Esophagus mucosa (tissue), 1 donor: ENCODE measurements around the gene CNTN6. TPM values are rescaled to one million over a fixed set of nuclear protein-coding genes. Genes with fewer than 3 reads are reported as not detected.

Source experiments
- ATAC-seq: fragments of 200-7000 bp; cut with Tn5 transposase; one replicate; pipeline ENCODE4 v1.9.1; 2020
- total RNA-seq: library from RNA; stranded (reverse); gene quantifications from one replicate; pipeline ENCODE4 v1.2.4, GENCODE V29; 2023
- donor health status: DM: yes; HTN: yes; CAD: no.

CNTN6 gene
- total RNA-seq, 1 donor from 2014 or later = not detected

DNA sequence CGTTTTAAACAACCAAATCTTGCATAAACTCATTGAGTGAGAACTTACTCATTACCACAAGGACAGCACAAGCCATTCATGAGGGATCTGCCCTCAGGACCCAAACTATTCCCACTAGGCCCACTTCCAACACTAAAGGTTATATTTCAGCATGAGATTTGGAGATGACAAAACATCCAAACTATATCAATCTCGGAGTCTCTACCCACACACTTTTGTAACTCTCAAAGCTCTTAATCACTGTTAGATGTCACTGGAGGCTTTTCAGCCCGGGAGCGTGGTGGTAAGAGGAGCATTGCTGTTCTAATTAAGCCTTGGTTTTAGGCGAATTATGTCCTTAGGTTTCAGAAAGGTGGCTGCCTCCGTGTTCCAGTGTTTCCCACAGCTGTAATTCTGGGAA is 86.3 kb downstream of the CNTN6 start:
- ATAC-seq = no peak

DNA sequence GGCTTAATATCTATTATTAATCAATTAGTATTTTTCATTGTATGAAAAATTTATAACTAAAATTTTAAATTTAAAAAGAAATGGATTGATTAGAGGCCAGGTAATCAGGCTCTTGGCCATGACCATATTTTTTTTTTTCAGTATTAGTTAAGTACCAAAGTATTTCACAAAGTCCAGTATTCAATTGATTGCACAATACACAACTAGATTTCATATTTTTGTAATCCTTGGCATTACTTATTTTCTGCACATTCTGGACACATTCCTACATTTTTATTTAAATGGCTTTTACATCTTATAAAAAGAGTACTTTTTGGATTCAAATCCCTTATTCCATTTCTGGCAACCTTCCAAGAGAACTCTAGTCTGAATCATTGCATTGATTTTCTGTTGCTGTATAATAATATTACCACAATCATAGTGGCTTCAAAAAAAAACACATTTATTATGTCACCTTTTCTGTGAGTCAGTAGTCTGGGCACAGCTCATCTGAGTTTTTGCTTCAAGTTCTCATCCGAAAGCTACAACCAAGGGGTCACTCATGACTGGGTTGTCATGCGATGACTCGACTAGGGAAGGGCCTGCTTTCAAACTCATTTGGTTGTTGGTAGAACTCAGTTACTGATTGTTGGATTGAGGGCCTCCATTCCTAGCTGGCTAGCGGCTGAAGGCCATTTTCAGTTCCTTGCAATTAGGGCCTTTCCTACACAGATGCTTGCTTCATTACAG is 90.7 kb downstream of the CNTN6 start:
- ATAC-seq = no peak

- ATAC-seq = no peak
Measured at GRCh38 chr3:1190569-1190968, 97.7 kb downstream of the CNTN6 start.

GRCh38 chr3:1191026-1191425 is 98.2 kb downstream of the CNTN6 start:
- ATAC-seq = no peak

DNA sequence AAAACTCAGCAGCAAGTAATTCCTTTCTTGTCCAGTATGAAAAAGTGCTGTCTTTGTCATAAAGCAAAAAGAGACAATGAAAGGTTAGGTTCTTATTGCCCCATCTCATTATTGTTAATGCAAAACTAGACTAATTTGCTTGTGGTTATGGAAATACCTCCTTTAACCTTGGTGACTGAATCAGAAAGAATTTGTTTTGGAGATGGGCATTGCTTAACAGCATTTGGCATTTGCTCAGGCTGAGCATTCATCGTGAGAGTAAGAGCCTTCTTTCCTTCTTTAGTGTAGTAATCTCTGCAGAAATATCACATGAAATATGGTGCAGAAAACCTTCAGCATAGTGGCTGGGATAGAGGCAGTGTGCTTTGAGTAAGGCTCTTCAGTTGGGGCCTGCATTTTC is 103.1 kb downstream of the CNTN6 start:
- ATAC-seq = no peak

DNA sequence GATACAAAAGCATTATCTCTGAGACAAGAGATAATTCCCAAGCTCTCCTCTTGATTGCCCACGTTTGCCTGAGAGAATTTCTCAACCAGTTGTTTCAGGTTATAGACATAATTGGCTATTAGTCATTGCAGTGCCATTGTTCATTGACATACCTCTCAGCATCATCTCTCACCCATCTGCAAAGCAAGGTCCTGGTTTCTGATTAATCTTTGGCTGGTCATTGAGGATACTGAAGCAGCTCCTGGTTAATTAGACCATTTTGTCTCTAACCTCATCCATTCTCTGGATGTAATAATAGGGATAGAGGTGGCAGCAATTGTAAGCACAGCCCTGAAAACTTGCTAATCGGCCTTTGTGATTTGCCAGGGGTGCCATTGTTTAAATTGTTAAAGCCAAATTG is 104.2 kb downstream of the CNTN6 start:
- no peak for ATAC-seq

DNA sequence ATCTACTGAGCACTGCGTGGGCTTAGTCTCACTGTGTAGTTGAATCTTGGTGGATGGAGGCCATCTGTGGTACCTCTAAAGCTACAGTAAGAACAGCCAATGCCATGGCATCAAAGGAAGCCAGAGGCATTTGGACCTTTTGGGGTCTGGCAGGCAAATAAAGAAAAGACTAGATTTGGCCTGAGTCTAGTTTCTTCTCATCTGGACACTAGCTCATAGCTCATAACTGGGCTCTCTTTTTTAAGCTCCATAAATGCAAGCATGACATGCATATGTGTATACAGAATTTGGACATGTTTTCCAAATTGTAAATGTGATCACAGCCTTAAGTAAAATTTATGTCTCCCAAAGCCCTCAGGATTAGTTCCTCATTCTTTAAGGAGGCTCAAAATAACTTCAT is 107.5 kb downstream of the CNTN6 start:
- no peak for ATAC-seq

GRCh38 chr3:1207904-1208303 is 115.1 kb downstream of the CNTN6 start:
- ATAC-seq = no peak

DNA sequence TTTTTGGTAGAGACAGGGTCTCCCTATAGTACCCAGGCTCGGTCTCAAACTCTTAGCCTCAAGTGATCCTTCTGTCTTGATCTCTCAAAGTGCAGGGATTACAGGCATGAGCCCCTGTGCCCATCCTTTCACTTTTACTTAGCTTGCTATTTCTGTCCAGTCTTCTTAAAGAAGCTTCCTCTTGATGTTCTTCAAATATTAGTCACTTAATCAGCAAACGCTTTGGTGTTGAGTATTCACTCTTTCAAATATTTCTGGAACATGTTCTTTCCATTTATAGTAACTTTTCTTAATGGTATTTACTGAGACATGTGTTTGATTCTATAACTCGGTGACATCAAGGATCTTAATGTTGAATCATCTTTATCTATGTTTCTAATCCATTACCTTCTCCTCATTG is 122.1 kb downstream of the CNTN6 start:
- ATAC-seq = no peak

- no peak for ATAC-seq
Measured at GRCh38 chr3:1216856-1217255, 124.0 kb downstream of the CNTN6 start.

DNA sequence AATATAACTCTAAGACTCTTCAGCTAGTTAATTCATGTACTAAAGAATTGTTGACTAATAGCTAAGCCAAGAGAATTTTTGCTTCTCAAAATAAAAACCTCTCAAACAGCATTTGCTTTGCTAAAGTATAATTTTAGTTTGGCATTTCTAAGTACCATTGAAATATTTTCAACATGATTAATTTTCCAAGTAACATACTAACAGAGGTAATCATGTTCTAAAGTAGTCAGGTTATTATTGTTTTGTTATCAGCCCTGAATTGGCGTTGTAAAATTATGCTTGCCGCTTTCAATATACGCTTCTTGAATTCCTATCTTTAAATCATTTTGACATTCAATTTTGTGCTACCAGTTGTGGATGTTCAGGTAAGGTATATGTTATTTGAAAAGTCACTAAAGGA is 134.3 kb downstream of the CNTN6 start:
- ATAC-seq = no peak

GRCh38 chr3:1228289-1228688 is 135.5 kb downstream of the CNTN6 start:
- no peak for ATAC-seq

- ATAC-seq = no peak
Measured at GRCh38 chr3:1230920-1231319, 138.1 kb downstream of the CNTN6 start.

- ATAC-seq = no peak
Measured at GRCh38 chr3:1232276-1232675, 139.5 kb downstream of the CNTN6 start.

GRCh38 chr3:1235526-1236120 is 142.8 kb downstream of the CNTN6 start:
- ATAC-seq = no peak

DNA sequence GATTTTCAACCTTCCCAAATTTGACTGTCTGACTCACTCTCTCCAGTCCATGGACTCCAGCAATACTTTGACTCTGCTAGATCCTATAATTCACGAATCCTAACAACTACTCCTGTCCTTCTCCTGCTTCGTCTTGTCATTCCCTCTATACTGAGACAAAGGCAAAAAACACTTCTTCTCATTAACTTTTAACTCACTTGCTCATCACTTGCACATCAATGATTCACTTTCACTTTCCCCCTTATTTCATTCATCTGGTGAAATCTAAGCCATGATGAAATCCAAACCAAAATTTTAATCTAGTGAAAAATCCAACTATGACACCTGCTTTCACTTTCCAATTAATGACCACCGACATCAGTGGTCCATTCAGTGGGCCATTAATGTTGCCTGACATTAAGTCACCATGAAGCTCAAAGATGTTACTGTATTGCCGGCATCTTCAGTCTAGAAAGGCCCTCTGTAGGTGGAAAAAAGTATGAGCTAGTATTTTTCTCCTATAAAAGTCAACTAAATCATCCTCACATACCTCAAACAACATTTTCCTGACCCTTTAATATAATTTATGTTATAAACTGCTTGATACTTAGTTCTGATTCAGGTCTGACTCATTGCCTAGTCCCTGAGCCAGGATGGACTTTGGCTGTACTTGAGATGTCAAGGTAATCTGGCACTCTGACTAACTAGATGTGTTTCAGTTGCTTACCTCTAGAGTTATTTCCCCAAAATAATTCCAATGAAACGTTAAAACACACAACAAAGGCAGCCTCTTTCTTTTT is 158.6 kb downstream of the CNTN6 start:
- ATAC-seq = no peak

DNA sequence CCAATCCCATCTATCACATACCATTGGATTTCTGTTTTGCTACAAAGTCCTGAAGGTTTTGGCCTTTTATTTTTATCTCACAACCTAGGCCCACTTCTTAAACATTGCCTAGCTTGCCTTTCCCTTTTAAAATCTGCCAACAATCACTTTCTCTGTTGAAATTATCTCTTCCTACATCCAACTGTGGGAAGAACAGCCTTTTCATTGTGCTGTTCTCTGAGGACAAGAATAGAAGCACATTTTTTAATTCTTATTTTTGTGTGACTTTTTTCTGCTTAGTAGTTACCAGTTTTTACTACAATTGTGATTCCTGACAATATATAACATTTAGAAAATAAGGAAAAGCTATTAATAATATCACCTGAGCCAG is 159.2 kb downstream of the CNTN6 start:
- ATAC-seq = no peak

- no peak for ATAC-seq
Measured at GRCh38 chr3:1262246-1262645, 169.4 kb downstream of the CNTN6 start.

DNA sequence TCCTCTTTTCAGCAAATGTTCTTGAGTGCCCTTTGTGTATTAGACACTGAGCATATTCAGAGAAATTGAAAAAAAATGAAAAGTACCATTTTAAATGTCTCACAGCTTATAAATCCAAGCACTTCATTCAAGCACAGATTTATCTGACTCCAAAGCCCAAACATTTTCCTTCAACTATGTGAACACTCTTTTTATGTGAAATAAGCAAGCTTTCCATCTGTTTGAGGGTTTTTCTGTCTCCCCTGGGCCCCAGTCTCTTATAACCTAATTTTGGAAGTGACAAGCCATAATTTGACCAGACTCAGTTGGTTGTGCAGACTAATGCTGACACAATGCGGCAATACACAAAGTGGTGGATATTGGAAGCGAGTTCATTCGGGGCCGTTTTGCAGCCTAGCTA is 170.3 kb downstream of the CNTN6 start:
- no peak for ATAC-seq

- ATAC-seq = no peak
Measured at GRCh38 chr3:1269808-1270207, 177.0 kb downstream of the CNTN6 start.

DNA sequence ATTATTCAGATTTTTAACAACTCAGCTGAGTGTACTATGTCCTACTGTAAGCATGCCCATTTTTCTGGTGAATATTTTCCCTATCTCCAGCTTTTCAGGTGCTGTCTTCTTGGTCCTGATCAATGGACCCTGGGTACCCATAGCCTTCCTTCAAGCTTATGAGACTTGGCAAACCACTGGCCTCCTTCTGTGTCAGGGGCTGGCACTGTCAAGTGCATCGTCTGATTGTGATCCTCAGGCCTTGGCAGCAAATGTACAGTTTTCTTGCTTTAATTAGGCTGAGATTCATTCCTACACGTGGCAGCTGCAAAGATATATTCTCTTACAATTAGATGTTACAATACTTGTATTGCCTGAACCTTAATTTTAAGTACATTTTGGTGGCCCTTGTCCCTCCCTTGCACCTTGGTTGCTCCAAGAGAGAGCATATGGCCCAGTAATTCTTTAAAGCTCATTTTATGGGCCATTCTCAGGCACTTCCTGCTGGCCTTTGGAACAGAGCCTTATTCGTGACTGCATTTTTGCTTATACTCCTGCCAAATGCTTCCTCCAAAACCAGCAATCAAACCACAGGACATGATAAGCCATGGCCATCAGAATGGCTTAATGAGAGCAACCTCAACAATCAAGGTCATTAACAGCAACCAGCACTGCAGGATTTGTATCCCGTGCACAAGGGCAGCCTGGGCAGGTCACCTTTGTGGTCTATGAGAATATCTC is 179.9 kb downstream of the CNTN6 start:
- ATAC-seq = no peak

- ATAC-seq = no peak
Measured at GRCh38 chr3:1275495-1275894, 182.7 kb downstream of the CNTN6 start.

DNA sequence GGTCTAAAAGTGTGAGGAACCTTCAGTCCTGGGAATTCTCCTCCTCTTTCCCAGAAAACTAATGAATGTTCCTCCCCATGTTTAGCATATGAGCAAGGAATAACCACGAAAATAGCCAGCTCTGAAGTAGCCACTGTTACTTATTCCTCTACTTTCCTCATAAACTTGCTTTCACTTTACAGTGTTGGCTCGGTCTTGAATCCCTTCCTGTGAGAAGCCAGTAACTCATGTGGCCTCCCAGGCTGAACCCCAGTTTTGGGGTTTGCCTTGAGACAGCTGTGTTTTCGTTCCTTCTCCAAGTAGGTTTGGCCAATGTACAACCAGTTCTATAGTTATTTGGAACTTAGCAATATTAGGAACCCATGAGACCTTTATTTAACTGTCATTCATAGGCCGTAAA is 195.0 kb downstream of the CNTN6 start:
- ATAC-seq = no peak
